HUES64 (cell line): ENCODE data around the gene KIAA1671.

ENCODE experiments used
- H3K27ac ChIP-seq: 2 replicates; pipeline ENCODE4 v1.7.0; 2013; ENCODE audit warnings: low read depth, low read length, inconsistent platforms
- H3K27me3 ChIP-seq: 2 replicates; pipeline ENCODE4 v1.6.1; 2013; ENCODE audit warnings: mild to moderate bottlenecking, low read length; ENCODE audit not compliant: insufficient read depth
- H3K36me3 ChIP-seq: 2 replicates; pipeline ENCODE4 v1.6.1; 2013; ENCODE audit warnings: mild to moderate bottlenecking, low read length; ENCODE audit not compliant: insufficient read depth
- H3K4me1 ChIP-seq: 2 replicates; pipeline ENCODE4 v1.6.1; 2013; ENCODE audit warnings: mild to moderate bottlenecking, low read length, moderate library complexity; ENCODE audit not compliant: insufficient read depth
- H3K4me3 ChIP-seq: 2 replicates; pipeline ENCODE4 v1.5.1; 2013; ENCODE audit warnings: mild to moderate bottlenecking, low read length, moderate library complexity
- H3K9ac ChIP-seq: 2 replicates; pipeline ENCODE4 v1.6.1; 2013; ENCODE audit warnings: mild to moderate bottlenecking, low read depth, low read length
- H3K9me3 ChIP-seq: 2 replicates; pipeline ENCODE4 v1.6.1; 2013; ENCODE audit warnings: low read depth, low read length; ENCODE audit not compliant: insufficient read depth
- WGBS: fragments of 150-250, 120-280 bp; methylation state at CpG from one replicate; pipeline ENCODE4 v1.1.7; 2013; ENCODE audit warnings: missing lambda C conversion rate; 5-methylcytosine and 5-hydroxymethylcytosine counted together

KIAA1671 gene

DNA sequence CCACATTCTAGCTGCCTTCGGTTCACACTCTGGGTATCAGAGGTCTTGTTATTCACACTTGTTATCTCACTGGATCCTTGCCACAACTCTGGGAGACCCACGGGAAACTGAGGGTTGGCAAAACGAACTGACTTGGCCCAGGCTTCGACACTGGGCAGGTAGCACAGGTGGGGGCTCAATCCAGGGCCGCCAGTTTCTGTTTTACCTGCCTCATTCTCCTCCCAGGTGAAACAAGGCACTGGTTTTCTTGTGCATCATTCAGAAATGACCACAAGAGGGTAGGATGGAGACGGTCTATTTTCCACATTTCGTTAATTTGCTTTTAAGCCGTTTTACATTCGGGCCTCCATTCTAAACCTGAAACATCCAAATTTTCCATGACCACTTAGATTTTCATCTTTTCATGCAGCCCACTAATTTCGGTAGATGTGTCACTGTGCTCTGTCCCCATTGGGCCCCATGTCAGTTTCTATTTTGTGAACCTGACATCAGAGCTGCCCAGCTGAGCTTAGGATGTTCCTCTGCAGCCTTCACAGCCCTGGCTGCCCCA, 108.1 kb downstream of the KIAA1671 start:
- H3K36me3 ChIP-seq: no peaks in the 10 kb centered on the region
- no peaks in the 10 kb centered on the region for H3K4me1 ChIP-seq
- no peaks in the 10 kb centered on the region for H3K27me3 ChIP-seq
- no peak overlapping the region for H3K9ac ChIP-seq
- no peak overlapping the region for H3K4me3 ChIP-seq
- H3K9me3 ChIP-seq: no peaks in the 10 kb centered on the region
- no peak overlapping the region for H3K27ac ChIP-seq
- WGBS: 92% methylated on average over 10 of the region's 10 CpGs

DNA sequence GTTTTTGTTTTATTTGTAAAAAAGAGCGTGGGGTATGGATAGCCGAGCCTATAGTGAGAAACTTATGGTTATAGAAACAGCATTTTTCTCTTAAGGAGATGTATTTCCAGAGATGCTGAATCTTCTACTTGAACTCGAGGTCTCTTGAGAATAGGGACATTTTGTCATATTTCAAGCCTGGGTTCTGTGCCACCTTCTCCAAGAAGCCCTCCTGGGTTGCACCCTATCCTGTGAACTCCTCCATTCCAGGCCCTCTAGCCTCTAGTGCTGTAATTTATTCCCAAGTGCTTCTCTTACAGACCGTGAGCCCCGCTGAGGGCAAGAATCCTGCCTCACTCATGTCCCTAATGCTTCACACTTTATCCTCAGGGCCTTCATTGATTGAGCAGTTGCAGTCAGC, 108.6 kb downstream of the KIAA1671 start:
- no peak overlapping the region for H3K9ac ChIP-seq
- 95% methylated on average over 5 of the region's 5 CpGs for WGBS
- no peak overlapping the region for H3K27ac ChIP-seq

DNA sequence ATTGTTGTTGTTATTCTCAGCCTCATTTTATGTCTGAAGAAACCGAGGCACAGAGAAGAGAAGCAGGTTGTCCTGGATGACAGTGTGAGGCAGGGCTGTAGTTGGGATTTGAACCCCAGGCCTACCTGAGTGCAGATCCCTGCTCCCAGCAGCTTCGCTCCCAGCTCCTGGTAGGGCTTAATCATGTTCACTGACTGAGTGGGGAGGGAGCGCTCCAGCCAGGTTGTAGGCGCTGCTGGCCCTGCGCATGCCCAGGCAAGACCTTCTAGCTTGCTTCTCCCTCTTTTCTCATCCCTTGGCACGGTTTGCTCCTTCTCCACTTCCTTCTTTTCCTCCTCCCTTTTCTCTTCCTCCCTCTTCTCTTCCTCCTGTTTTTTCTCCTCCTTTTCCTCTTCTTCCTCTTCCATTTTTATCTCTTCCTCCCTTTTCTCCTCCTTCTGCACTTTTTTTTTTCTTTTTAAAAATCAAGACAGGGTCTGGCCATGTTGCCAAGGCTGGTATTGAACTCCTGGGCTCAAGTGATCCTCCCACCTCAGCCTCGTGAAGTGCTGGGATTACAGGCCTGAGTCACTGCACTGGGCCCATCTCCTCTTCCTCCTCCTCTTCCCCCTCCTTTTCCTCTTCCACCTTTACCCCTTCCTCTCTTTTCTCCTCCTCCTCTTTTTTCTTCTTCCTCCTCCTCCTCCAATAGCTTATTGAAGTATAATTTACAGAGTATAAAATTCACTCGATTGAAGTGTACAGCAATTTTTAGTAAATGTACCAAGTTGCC, 109.3 kb downstream of the KIAA1671 start:
- Histone ChIP-seq H3K9ac (no peak overlapping the region), H3K27ac (no peak overlapping the region; the same call in 1 of the 2 replicates)
- WGBS: 89% methylated on average over 8 of the region's 8 CpGs

More for the DNA sequence above, 108.6 kb downstream of the KIAA1671 start:
- Histone ChIP-seq H3K4me3 (no peak overlapping the region), H3K9me3 (no peaks in the 10 kb centered on the region), H3K27me3 (no peaks in the 10 kb centered on the region), H3K4me1 (no peaks in the 10 kb centered on the region), H3K36me3 (no peaks in the 10 kb centered on the region)

DNA sequence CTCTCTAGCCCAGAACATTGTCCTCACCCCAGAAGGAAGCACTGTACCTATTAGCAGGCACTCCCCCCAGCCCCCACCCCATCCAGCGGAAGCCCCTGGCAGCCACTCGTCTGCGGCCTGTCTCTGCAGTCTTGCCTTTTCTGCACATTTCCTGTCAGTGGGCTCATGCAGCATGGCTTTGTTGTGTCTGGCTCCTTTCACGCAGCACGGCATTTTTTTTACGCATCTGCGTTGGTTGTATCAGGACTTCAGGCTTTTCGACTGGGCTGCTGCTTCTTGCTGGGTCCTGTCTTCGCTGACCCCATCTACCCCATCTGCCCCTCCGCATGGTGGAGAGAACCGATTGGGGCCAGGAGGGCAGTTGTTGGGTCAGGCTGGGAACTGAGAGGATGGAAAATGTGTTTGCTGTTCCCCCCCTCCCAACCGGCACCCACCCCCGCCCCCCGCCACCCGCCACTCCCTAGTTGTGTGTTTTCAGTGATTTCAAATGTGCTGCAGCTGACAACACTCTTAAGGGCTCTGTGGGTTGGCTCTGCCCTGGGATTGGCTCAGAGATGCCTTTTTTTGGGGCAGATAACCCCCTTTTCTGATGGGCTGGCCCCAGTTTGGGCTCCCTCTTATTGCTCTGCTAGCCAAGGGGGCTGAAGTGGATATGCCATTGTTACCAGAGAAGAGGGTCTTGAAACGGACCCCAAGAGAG, 110.0 kb downstream of the KIAA1671 start:
- no peak overlapping the region for H3K9ac ChIP-seq
- no peak overlapping the region; the same call in 1 of the 2 replicates for H3K27ac ChIP-seq
- H3K4me1 ChIP-seq: no peaks in the 10 kb centered on the region

More for the DNA sequence above, 109.3 kb downstream of the KIAA1671 start:
- no peak overlapping the region for H3K4me3 ChIP-seq
- H3K9me3 ChIP-seq: no peaks in the 10 kb centered on the region
- H3K4me1 ChIP-seq: no peaks in the 10 kb centered on the region
- no peaks in the 10 kb centered on the region for H3K27me3 ChIP-seq
- H3K36me3 ChIP-seq: no peaks in the 10 kb centered on the region

DNA sequence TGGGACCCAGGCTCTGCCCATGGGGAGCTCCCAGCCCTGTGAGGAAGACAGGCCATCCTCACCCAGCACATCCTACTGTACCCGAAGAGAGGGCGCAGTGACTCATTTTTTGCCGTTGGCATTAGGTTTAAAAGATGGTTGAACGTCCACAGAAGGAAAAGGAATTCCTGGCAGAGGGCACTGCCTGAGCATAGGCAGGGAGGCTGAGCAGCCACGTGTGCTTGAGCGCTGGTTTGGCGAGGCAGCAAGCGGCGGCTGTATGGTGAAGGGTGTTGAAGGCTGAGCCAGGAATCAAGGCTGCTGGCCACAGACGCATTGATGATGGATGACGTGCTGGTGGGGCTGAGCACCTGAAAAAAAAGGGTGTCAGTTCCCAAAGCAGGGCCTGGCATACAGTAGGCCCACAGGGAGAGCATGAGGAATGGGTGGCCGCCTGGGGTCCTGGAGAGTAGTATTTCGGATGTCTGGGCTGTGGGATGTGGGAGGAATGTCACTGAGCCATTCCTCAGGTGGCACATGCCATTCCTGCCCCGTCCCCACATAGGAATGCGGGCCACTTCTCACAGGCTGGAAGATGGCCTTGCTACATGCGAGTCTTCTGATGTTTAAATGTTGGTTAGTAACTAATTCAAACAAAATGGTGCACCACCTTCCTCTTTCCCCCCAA, 112.5 kb downstream of the KIAA1671 start:
- no peaks in the 10 kb centered on the region for H3K4me1 ChIP-seq
- H3K27me3 ChIP-seq: no peaks in the 10 kb centered on the region
- no peak overlapping the region for H3K27ac ChIP-seq
- 93% methylated on average over 15 of the region's 16 CpGs for WGBS
- no peak overlapping the region for H3K9ac ChIP-seq
- no peak overlapping the region for H3K4me3 ChIP-seq
- no peaks in the 10 kb centered on the region for H3K9me3 ChIP-seq
- no peaks in the 10 kb centered on the region for H3K36me3 ChIP-seq

More for the DNA sequence above, 110.0 kb downstream of the KIAA1671 start:
- Histone ChIP-seq H3K4me3 (no peak overlapping the region), H3K27me3 (no peaks in the 10 kb centered on the region), H3K9me3 (no peaks in the 10 kb centered on the region), H3K36me3 (no peaks in the 10 kb centered on the region)
- WGBS: 93% methylated on average over 15 of the region's 16 CpGs

DNA sequence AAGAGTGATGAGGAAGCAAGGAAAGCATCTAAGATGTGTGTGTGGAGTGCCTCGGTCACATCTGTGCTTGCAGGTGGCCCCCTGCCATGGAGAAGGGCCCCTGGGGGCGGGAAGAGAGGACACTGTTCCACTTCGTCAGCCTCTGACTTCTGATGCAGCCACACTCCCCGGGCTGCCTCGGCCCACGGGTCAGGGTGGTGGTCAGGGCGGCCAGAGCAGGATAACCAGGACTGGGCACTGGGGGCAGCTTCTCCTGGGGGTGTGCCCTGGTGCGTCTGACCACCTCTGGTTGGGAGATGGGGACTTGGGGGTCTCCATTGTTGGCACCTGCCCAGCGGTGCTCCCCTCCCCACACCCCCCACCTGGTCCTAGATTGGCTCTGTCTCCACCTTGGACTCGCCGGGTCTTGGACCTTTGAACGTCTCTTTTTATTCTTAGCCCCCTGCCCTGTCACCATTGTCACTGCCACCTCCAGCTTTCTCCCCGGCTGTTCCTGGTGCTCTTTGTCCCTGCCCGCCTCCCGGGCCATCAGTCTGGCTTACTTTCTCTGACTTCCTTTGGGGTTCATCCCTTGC, 114.4 kb downstream of the KIAA1671 start:
- 93% methylated on average over 15 of the region's 15 CpGs for WGBS
- no peaks in the 10 kb centered on the region for H3K36me3 ChIP-seq
- no peaks in the 10 kb centered on the region for H3K9me3 ChIP-seq
- no peaks in the 10 kb centered on the region for H3K4me1 ChIP-seq
- H3K27me3 ChIP-seq: no peaks in the 10 kb centered on the region
- H3K9ac ChIP-seq: no peak overlapping the region; the same call in 1 of the 2 replicates
- H3K4me3 ChIP-seq: no peak overlapping the region
- no peak overlapping the region for H3K27ac ChIP-seq

DNA sequence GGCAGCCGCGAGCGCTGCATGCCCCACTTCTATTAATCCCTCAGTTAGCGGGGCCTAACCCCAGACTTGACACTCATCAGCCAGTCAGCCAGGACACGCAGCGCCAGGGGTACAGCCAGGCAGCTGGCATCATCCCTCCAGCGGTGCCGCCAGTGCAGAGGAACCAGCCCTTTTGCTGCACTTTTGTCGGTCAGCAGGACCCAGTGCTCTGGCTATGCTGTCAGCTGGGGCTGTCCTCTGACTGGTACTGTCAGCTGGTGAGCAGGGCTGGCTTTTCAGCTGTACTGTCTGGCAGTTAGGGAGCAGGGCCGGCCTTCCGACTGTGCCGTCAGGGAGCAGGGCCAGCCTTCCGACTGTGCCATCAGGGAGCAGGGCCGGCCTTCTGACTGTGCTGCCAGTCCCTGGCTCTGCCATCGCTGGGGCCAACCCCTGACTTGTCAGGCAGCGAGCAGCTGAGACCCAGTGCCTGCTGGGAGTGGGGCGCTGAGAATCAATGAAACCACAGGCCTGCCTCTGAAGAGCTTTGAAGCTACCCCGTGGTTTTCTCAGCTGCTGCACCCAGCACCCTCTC, 115.4 kb downstream of the KIAA1671 start:
- H3K4me1 ChIP-seq: no peaks in the 10 kb centered on the region
- H3K9ac ChIP-seq: no peak overlapping the region
- H3K27ac ChIP-seq: no peak overlapping the region
- no peaks in the 10 kb centered on the region for H3K9me3 ChIP-seq
- H3K27me3 ChIP-seq: no peaks in the 10 kb centered on the region
- no peaks in the 10 kb centered on the region for H3K36me3 ChIP-seq
- no peak overlapping the region for H3K4me3 ChIP-seq
- 93% methylated on average over 18 of the region's 18 CpGs for WGBS

DNA sequence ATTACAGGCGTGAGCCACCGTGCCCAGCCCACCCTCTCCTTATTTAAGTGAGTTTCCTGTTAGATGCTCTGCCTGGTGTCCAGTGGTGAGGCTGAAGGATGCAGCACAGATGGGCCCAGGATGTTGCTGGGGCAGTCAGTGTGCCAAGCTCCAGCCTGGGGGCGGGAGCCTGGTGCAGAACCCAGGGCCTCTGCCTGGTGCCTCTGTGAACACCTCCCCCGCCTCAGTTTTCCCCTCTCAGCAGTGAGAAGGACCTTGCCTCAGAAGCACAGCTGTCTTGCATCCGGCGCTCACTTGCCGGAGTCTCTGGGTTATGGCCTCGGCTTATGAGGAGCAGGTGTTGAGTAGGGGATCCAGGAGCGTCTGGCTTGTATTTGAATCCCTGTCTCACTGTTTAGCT, 116.2 kb downstream of the KIAA1671 start:
- no peak overlapping the region for H3K27ac ChIP-seq
- H3K4me3 ChIP-seq: no peak overlapping the region

DNA sequence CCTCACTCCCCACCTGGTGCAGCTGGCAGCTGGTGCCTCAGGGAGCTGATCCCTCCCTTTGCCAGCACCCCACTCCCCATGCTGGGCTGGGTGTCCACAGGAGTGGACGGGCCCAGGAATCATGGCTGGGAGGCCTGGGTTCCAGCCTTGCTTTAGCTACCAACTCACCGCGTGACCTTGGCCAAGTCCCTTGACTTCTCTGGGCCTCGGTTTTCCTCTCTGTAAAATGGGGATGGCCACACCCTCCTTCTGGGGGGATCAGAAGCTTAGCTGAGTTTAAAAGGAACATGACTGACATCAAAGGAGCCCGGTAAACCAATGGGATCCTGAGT, 116.9 kb downstream of the KIAA1671 start:
- H3K4me3 ChIP-seq: no peak overlapping the region
- 94% methylated on average over 5 of the region's 5 CpGs for WGBS
- no peaks in the 10 kb centered on the region for H3K9me3 ChIP-seq
- H3K9ac ChIP-seq: no peak overlapping the region
- H3K36me3 ChIP-seq: no peaks in the 10 kb centered on the region
- no peaks in the 10 kb centered on the region for H3K4me1 ChIP-seq
- H3K27ac ChIP-seq: no peak overlapping the region
- H3K27me3 ChIP-seq: no peaks in the 10 kb centered on the region

More for the DNA sequence above, 116.2 kb downstream of the KIAA1671 start:
- Histone ChIP-seq H3K27me3 (no peaks in the 10 kb centered on the region), H3K4me1 (no peaks in the 10 kb centered on the region), H3K9ac (no peak overlapping the region), H3K9me3 (no peaks in the 10 kb centered on the region), H3K36me3 (no peaks in the 10 kb centered on the region)
- WGBS: 92% methylated on average over 9 of the region's 9 CpGs

DNA sequence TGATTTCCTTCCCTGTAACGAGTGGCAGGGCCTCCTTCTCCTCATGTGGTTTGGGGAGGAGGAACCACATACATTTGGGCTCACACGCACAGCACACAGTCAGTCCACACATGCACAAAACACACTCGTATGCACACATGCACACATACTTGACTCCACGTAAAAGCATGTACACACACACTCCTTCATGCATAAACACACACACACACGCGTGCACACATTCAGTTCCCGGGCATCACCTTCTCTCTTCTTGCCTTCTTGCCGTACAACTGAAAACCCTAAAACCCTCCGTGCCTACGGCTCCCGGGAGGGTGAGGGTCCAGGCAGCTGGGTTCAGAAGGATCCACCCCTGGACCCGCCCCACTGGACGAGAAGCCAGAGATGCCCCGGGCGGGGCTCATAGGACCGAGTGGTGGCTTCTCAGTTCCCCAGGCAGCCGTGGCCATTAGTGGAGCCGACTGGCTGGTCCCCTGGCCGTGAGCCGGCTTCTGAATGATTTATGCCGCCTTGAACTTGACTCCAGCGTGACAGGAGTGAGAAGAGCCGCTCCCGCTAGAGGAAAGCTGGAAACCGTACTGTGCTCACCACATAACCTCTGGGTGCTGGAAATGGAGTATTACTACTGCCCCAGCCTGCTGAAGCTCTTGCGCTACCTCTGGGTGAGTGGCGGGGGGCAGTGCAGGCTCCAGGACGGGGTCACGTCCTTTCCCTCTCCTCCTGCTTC, 117.4 kb downstream of the KIAA1671 start:
- no peaks in the 10 kb centered on the region for H3K36me3 ChIP-seq
- H3K4me3 ChIP-seq: no peak overlapping the region
- H3K9ac ChIP-seq: no peak overlapping the region
- H3K27ac ChIP-seq: no peak overlapping the region
- 89% methylated on average over 29 of the region's 29 CpGs for WGBS
- no peaks in the 10 kb centered on the region for H3K27me3 ChIP-seq
- H3K4me1 ChIP-seq: no peaks in the 10 kb centered on the region
- no peaks in the 10 kb centered on the region for H3K9me3 ChIP-seq
